ENCODE data around the gene EFHC2. TPM values are rescaled to one million over a fixed set of nuclear protein-coding genes. Genes with fewer than 3 reads are reported as not detected.
A peak's percentile ranks its signal among the peaks of the same experiment; 100 is the strongest.

EFHC2 gene
- total RNA-seq, 1 experiment from 2014 or later, result 4.3 TPM

- no peak overlapping the region for H3K4me3 ChIP-seq
- H3K27ac ChIP-seq, result no peak overlapping the region
- peak; percentile 34 to 60 for DNase-seq
- H3K9me3 ChIP-seq (ENCODE audit: insufficient read depth, low read depth), result no peaks in the 10 kb centered on the region
- H3K79me2 ChIP-seq (ENCODE audit: low read depth), result no peaks in the 10 kb centered on the region
- H3K27me3 ChIP-seq (ENCODE audit: insufficient read depth, low read depth), result no peaks in the 10 kb centered on the region
- no TSS peak for BruUV-seq (replicated peaks)
- H3K36me3 ChIP-seq (ENCODE audit: low read depth), result no peaks in the 10 kb centered on the region
- POLR2A ChIA-PET (ENCODE audit: unreplicated experiment), result no interaction called here
- no peak overlapping the region for H3K4me2 ChIP-seq
- TF ChIP-seq EZH2 (IDR thresholded peaks at IDR 0.05; ENCODE audit: low read depth), result no peak
- no peak for TF ChIP-seq CTCF (conservative IDR thresholded peaks at IDR 0.05)
- no peaks in the 10 kb centered on the region for H4K20me1 ChIP-seq (ENCODE audit: insufficient read depth)
- CTCF ChIA-PET, result no interaction called here
- intact Hi-C loops (cut with micrococcal nuclease; ENCODE audit: unreplicated experiment), result no loop called here
- H3K4me1 ChIP-seq (replicated peaks; ENCODE audit: insufficient read depth), result no peaks in the 10 kb centered on the region
- no peaks in the 10 kb centered on the region for H3K9me2 ChIP-seq (ENCODE audit: insufficient read depth)
- no peaks in the 10 kb centered on the region for H3F3A ChIP-seq (ENCODE audit: insufficient read depth, low read depth)
- no peak overlapping the region for H2AFZ ChIP-seq
Observed at GRCh38 chrX:44314259-44314734, 29.2 kb downstream of the EFHC2 start.

- no peaks in the 10 kb centered on the region for H3K9me2 ChIP-seq (ENCODE audit: insufficient read depth)
- H3K27ac ChIP-seq, result no peak overlapping the region
- no peaks in the 10 kb centered on the region for H3K27me3 ChIP-seq (ENCODE audit: insufficient read depth, low read depth)
- H2AFZ ChIP-seq, result no peak overlapping the region
- no peaks in the 10 kb centered on the region for H3K36me3 ChIP-seq (ENCODE audit: low read depth)
- POLR2A ChIA-PET (ENCODE audit: unreplicated experiment), result no interaction called here
- H3K4me2 ChIP-seq, result no peak overlapping the region
- no peak overlapping the region for H3K4me3 ChIP-seq
- BruUV-seq (replicated peaks), result no TSS peak
- CTCF ChIA-PET, result no interaction called here
- H3K9me3 ChIP-seq (ENCODE audit: insufficient read depth, low read depth), result no peaks in the 10 kb centered on the region
- H4K20me1 ChIP-seq (ENCODE audit: insufficient read depth), result no peaks in the 10 kb centered on the region
- DNase-seq, result no peak
- intact Hi-C loops (cut with micrococcal nuclease; ENCODE audit: unreplicated experiment), result no loop called here
- H3F3A ChIP-seq (ENCODE audit: insufficient read depth, low read depth), result no peaks in the 10 kb centered on the region
- H3K79me2 ChIP-seq (ENCODE audit: low read depth), result no peaks in the 10 kb centered on the region
- H3K4me1 ChIP-seq (replicated peaks; ENCODE audit: insufficient read depth), result no peaks in the 10 kb centered on the region
- TF ChIP-seq EZH2 (IDR thresholded peaks at IDR 0.05; ENCODE audit: low read depth), result no peak
Observed at GRCh38 chrX:44312421-44312820, 31.1 kb downstream of the EFHC2 start.

GRCh38 chrX:44310227-44310626 lies 33.2 kb downstream of the EFHC2 start:
- TF ChIP-seq EZH2 (IDR thresholded peaks at IDR 0.05; ENCODE audit: low read depth) (no peak), CTCF (conservative IDR thresholded peaks at IDR 0.05) (no peak)
- intact Hi-C loops (cut with micrococcal nuclease; ENCODE audit: unreplicated experiment), result no loop called here
- H3K4me1 ChIP-seq (replicated peaks; ENCODE audit: insufficient read depth), result peaks cover 15% of the 10 kb centered on the region
- ChIA-PET CTCF (no interaction called here), POLR2A (ENCODE audit: unreplicated experiment) (no interaction called here)
- H3K27me3 ChIP-seq (ENCODE audit: insufficient read depth, low read depth), result no peaks in the 10 kb centered on the region
- H2AFZ ChIP-seq, result no peak overlapping the region
- no peaks in the 10 kb centered on the region for H3K79me2 ChIP-seq (ENCODE audit: low read depth)
- no peaks in the 10 kb centered on the region for H3F3A ChIP-seq (ENCODE audit: insufficient read depth, low read depth)
- no peaks in the 10 kb centered on the region for H3K9me3 ChIP-seq (ENCODE audit: insufficient read depth, low read depth)
- no TSS peak for BruUV-seq (replicated peaks)
- H3K4me3 ChIP-seq, result no peak overlapping the region
- DNase-seq, result no peak
- H3K36me3 ChIP-seq (ENCODE audit: low read depth), result no peaks in the 10 kb centered on the region
- no peaks in the 10 kb centered on the region for H3K9me2 ChIP-seq (ENCODE audit: insufficient read depth)
- no peak overlapping the region for H3K27ac ChIP-seq
- H4K20me1 ChIP-seq (ENCODE audit: insufficient read depth), result no peaks in the 10 kb centered on the region
- H3K4me2 ChIP-seq, result no peak overlapping the region

- Histone ChIP-seq H3K79me2 (ENCODE audit: low read depth) (no peaks in the 10 kb centered on the region), H3K27ac (no peak overlapping the region), H3K4me3 (no peak overlapping the region), H4K20me1 (ENCODE audit: insufficient read depth) (no peaks in the 10 kb centered on the region), H3K4me1 (replicated peaks; ENCODE audit: insufficient read depth) (peaks cover 15% of the 10 kb centered on the region), H3K9me2 (ENCODE audit: insufficient read depth) (no peaks in the 10 kb centered on the region), H3K36me3 (ENCODE audit: low read depth) (no peaks in the 10 kb centered on the region), H3K4me2 (no peak overlapping the region), H3F3A (ENCODE audit: insufficient read depth, low read depth) (no peaks in the 10 kb centered on the region), H2AFZ (no peak overlapping the region), H3K9me3 (ENCODE audit: insufficient read depth, low read depth) (no peaks in the 10 kb centered on the region), H3K27me3 (ENCODE audit: insufficient read depth, low read depth) (no peaks in the 10 kb centered on the region)
- DNase-seq, result no peak
- ChIA-PET CTCF (no interaction called here), POLR2A (ENCODE audit: unreplicated experiment) (no interaction called here)
- BruUV-seq (replicated peaks), result no TSS peak
- TF ChIP-seq CTCF (conservative IDR thresholded peaks at IDR 0.05), result no peak
- TF ChIP-seq EZH2 (IDR thresholded peaks at IDR 0.05; ENCODE audit: low read depth), result no peak
- intact Hi-C loops (cut with micrococcal nuclease; ENCODE audit: unreplicated experiment), result no loop called here
Observed at GRCh38 chrX:44308869-44309268, 34.6 kb downstream of the EFHC2 start.
